HEK293 (cell line): ENCODE measurements around the gene LRRC51.

Experiments used
- GLIS1 ChIP-seq: fragments of 450-650 bp; formaldehyde crosslinking; IDR thresholded peaks from 2 replicates; pipeline ENCODE4 v1.5.1; 2016; ENCODE audit warnings: missing biosample characterization, missing genetic modification characterization
- PATZ1 ChIP-seq: fragments of 450-650 bp; formaldehyde crosslinking; IDR thresholded peaks from 2 replicates; pipeline ENCODE4 v1.5.1; 2016; ENCODE audit warnings: missing biosample characterization, missing genetic modification characterization
- ZBTB10 ChIP-seq: fragments of 450-650 bp; formaldehyde crosslinking; IDR thresholded peaks from 2 replicates; pipeline ENCODE4 v1.5.1; 2016; ENCODE audit warnings: missing biosample characterization, missing genetic modification characterization
- ZBTB11 ChIP-seq: fragments of 450-650 bp; formaldehyde crosslinking; conservative IDR thresholded peaks from 2 replicates; pipeline ENCODE4 v1.5.1; 2016; ENCODE audit warnings: low read depth, missing biosample characterization, missing genetic modification characterization
- ZNF132 ChIP-seq: fragments of 450-650 bp; formaldehyde crosslinking; IDR thresholded peaks from 2 replicates; pipeline ENCODE4 v1.5.1; 2017; ENCODE audit warnings: missing biosample characterization, missing genetic modification characterization, borderline replicate concordance
- ZNF555 ChIP-seq: fragments of 450-650 bp; formaldehyde crosslinking; conservative IDR thresholded peaks from 2 replicates; pipeline ENCODE4 v1.5.1; 2017; ENCODE audit warnings: missing biosample characterization, mild to moderate bottlenecking, missing genetic modification characterization, inconsistent platforms
- ZNF561 ChIP-seq: fragments of 450-650 bp; IDR thresholded peaks from 2 replicates; pipeline ENCODE4 v1.5.1; 2018; ENCODE audit warnings: missing biosample characterization, missing genetic modification characterization, borderline replicate concordance
- ZNF670 ChIP-seq: fragments of 450-650 bp; formaldehyde crosslinking; IDR thresholded peaks from 2 replicates; pipeline ENCODE4 v1.5.1; 2016; ENCODE audit warnings: missing biosample characterization, missing genetic modification characterization, low read depth
- ZNF76 ChIP-seq: fragments of 450-650 bp; formaldehyde crosslinking; IDR thresholded peaks from 2 replicates; pipeline ENCODE4; 2016; ENCODE audit warnings: low read depth, missing biosample characterization, missing genetic modification characterization, borderline replicate concordance
- ZSCAN5A ChIP-seq: fragments of 450-650 bp; formaldehyde crosslinking; IDR thresholded peaks from 2 replicates; pipeline ENCODE4 v1.5.1; 2016; ENCODE audit warnings: missing biosample characterization, missing genetic modification characterization
- TF ChIP-seq, protein P1 (sequence below): fragments of 450-650 bp; formaldehyde crosslinking; IDR thresholded peaks from 2 replicates; pipeline ENCODE4 v1.5.1; 2016; ENCODE audit warnings: missing biosample characterization, missing genetic modification characterization
- TF ChIP-seq, protein P2 (sequence below): fragments of 450-650 bp; formaldehyde crosslinking; IDR thresholded peaks from 2 replicates; pipeline ENCODE4 v1.5.0; 2017; ENCODE audit warnings: missing biosample characterization, missing genetic modification characterization, borderline replicate concordance

- TF ChIP-seq ZSCAN5A (tag by site-specific recombination) (no peak), ZNF555 (tag by site-specific recombination) (no peak), ZNF561 (no peak), GLIS1 (no peak), ZNF132 (tag by site-specific recombination) (no peak), ZNF670 (no peak), ZBTB11 (tag by site-specific recombination) (no peak), PATZ1 (no peak), ZBTB10 (tag by site-specific recombination) (no peak), ZNF76 (tag by site-specific recombination) (no peak)
- TF ChIP-seq, protein P1, sequence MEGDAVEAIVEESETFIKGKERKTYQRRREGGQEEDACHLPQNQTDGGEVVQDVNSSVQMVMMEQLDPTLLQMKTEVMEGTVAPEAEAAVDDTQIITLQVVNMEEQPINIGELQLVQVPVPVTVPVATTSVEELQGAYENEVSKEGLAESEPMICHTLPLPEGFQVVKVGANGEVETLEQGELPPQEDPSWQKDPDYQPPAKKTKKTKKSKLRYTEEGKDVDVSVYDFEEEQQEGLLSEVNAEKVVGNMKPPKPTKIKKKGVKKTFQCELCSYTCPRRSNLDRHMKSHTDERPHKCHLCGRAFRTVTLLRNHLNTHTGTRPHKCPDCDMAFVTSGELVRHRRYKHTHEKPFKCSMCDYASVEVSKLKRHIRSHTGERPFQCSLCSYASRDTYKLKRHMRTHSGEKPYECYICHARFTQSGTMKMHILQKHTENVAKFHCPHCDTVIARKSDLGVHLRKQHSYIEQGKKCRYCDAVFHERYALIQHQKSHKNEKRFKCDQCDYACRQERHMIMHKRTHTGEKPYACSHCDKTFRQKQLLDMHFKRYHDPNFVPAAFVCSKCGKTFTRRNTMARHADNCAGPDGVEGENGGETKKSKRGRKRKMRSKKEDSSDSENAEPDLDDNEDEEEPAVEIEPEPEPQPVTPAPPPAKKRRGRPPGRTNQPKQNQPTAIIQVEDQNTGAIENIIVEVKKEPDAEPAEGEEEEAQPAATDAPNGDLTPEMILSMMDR (tag by site-specific recombination) = no peak
- TF ChIP-seq, protein P2, sequence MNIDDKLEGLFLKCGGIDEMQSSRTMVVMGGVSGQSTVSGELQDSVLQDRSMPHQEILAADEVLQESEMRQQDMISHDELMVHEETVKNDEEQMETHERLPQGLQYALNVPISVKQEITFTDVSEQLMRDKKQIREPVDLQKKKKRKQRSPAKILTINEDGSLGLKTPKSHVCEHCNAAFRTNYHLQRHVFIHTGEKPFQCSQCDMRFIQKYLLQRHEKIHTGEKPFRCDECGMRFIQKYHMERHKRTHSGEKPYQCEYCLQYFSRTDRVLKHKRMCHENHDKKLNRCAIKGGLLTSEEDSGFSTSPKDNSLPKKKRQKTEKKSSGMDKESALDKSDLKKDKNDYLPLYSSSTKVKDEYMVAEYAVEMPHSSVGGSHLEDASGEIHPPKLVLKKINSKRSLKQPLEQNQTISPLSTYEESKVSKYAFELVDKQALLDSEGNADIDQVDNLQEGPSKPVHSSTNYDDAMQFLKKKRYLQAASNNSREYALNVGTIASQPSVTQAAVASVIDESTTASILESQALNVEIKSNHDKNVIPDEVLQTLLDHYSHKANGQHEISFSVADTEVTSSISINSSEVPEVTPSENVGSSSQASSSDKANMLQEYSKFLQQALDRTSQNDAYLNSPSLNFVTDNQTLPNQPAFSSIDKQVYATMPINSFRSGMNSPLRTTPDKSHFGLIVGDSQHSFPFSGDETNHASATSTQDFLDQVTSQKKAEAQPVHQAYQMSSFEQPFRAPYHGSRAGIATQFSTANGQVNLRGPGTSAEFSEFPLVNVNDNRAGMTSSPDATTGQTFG (tag by site-specific recombination) = no peak
Measured at GRCh38 chr11:72048766-72049460, 31.7 kb upstream of the LRRC51 start.
